Measurements from ENCODE around the gene CKMT1A. TPM values are rescaled to one million over a fixed set of nuclear protein-coding genes. Genes with fewer than 3 reads are reported as not detected.
"Not testable (repeated sequence)": the region's sequence is repeated elsewhere in the genome, so short reads cannot be mapped to it uniquely, and the experiment has no call there.

Gene CKMT1A
- total and polyA plus RNA-seq, 4 donors: 0.46 to 6.8 (median 4.0) TPM

DNA sequence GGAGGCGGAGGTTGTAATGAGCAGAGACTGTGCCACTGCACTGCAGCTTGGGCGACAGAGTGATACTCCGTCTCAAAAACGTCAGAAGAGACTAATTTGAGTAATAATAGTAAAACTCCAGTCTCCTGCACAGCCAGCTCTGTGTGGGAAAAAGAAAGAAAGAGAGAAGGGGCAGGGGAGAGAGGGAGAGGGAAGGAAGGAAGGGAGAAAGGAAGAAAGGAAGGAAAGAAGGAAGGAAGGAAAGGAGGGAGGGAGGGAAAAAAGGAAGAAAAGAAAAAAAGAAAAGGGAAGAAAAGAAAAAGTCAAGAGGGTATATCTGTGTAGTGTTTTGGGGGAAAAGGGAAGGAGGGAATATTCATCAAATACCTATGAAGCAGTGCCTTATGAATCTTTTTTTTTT lies 29.5 kb downstream of the CKMT1A start:
- Histone ChIP-seq H3K4me1 (ENCODE audit: control insufficient read depth in 5 of 5, insufficient read depth in 5 of 5, low read length in 5 of 5) (no peaks in the 10 kb centered on the region), H3K36me3 (ENCODE audit: control insufficient read depth in 4 of 4, insufficient read depth in 4 of 4, low read length in 4 of 4) (no peaks in the 10 kb centered on the region), H3K4me3 (no peak overlapping the region), H3K9me3 (ENCODE audit: control insufficient read depth in 4 of 4, insufficient read depth in 3 of 4, low read length in 3 of 4) (no peaks in the 10 kb centered on the region), H3K27me3 (ENCODE audit: control insufficient read depth in 3 of 3, insufficient read depth in 3 of 3, low read length in 2 of 3) (no peaks in the 10 kb centered on the region), H3K9ac (ENCODE audit: insufficient read depth in 1 of 2, low read length in 2 of 2) (no peak overlapping the region), H3K27ac (ENCODE audit: low read depth in 1 of 2, low read length in 1 of 2) (no peak overlapping the region)
- WGBS, 2 donors: 76 to 78% methylated on average over 4 of the region's 4 CpGs
- TF ChIP-seq, protein P1, sequence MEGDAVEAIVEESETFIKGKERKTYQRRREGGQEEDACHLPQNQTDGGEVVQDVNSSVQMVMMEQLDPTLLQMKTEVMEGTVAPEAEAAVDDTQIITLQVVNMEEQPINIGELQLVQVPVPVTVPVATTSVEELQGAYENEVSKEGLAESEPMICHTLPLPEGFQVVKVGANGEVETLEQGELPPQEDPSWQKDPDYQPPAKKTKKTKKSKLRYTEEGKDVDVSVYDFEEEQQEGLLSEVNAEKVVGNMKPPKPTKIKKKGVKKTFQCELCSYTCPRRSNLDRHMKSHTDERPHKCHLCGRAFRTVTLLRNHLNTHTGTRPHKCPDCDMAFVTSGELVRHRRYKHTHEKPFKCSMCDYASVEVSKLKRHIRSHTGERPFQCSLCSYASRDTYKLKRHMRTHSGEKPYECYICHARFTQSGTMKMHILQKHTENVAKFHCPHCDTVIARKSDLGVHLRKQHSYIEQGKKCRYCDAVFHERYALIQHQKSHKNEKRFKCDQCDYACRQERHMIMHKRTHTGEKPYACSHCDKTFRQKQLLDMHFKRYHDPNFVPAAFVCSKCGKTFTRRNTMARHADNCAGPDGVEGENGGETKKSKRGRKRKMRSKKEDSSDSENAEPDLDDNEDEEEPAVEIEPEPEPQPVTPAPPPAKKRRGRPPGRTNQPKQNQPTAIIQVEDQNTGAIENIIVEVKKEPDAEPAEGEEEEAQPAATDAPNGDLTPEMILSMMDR (IDR thresholded peaks at IDR 0.05; ENCODE audit: control extremely low read depth, extremely low read depth): no peak
- DNase-seq (no peak), ATAC-seq (ENCODE audit: insufficient read depth, low FRiP score) (no peak)

DNA sequence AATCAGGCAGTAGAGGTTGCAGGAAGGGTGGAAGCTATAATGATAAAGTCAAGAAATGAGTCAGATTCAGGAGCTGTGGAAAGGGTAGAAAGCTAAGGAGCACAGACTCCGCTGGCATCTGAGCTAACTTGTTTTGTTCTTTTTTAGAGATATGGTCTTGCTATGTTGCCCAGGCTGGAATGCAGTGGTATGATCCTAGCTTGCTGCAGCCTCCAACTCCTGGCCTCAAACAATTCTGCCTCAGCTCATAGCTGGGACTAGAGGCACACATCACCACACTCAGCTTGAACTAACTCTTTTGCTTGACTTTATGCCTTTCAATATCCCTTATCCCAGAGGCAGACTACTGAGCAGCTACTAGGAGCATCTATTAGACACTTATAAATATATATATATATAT lies 32.6 kb downstream of the CKMT1A start:
- not testable (repeated sequence) for H3K4me3 ChIP-seq; H3K9me3 ChIP-seq (ENCODE audit: control insufficient read depth in 4 of 4, insufficient read depth in 3 of 4, low read length in 3 of 4); ATAC-seq (ENCODE audit: insufficient read depth, low FRiP score); H3K4me1 ChIP-seq (ENCODE audit: control insufficient read depth in 5 of 5, insufficient read depth in 5 of 5, low read length in 5 of 5); H3K27me3 ChIP-seq (ENCODE audit: control insufficient read depth in 3 of 3, insufficient read depth in 3 of 3, low read length in 2 of 3); H3K9ac ChIP-seq (ENCODE audit: insufficient read depth in 1 of 2, low read length in 2 of 2); H3K36me3 ChIP-seq (ENCODE audit: control insufficient read depth in 4 of 4, insufficient read depth in 4 of 4, low read length in 4 of 4); H3K27ac ChIP-seq (ENCODE audit: low read depth in 1 of 2, low read length in 1 of 2); DNase-seq
- WGBS, 2 donors: 97 to 100% methylated on average over 1 of the region's 1 CpG

DNA sequence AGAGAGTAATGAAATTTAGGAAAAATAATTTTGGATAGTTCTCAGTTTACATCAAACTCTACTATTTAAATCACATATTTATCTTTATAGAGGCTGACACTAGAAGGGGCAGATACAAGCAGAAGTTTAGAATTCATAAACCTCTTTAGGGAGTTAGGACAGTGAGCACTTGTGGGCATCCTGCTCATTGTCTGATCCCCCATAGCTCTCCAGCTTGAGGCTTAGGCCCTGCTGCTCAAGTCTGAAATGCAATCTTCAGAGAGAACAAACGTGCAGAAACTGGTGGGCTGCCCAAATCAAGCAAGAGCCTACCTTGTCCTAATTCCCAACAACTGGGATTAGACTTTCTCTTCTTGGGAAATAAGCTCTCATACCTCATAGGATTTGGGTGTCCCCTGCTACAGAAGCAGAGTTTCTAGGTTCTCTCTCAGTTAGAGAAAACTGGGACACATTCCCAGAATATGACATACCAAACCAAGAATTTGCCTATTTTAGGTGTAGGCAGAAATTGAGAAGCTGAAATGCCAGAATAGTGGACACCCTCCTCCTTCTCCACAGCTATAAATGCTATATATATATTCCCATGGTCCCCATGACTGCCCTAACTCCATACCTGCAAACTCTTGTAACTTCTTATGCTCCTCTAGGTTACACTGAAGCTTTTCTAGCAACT lies 34.5 kb downstream of the CKMT1A start:
- H3K4me1 ChIP-seq (ENCODE audit: control insufficient read depth in 5 of 5, insufficient read depth in 5 of 5, low read length in 5 of 5); DNase-seq; H3K9ac ChIP-seq (ENCODE audit: insufficient read depth in 1 of 2, low read length in 2 of 2); H3K4me3 ChIP-seq; H3K27ac ChIP-seq (ENCODE audit: low read depth in 1 of 2, low read length in 1 of 2); H3K36me3 ChIP-seq (ENCODE audit: control insufficient read depth in 4 of 4, insufficient read depth in 4 of 4, low read length in 4 of 4); H3K9me3 ChIP-seq (ENCODE audit: control insufficient read depth in 4 of 4, insufficient read depth in 3 of 4, low read length in 3 of 4); H3K27me3 ChIP-seq (ENCODE audit: control insufficient read depth in 3 of 3, insufficient read depth in 3 of 3, low read length in 2 of 3); ATAC-seq (ENCODE audit: insufficient read depth, low FRiP score): not testable (repeated sequence)
- 71 to 89% methylated on average over 1 of the region's 1 CpG for WGBS, 2 donors

DNA sequence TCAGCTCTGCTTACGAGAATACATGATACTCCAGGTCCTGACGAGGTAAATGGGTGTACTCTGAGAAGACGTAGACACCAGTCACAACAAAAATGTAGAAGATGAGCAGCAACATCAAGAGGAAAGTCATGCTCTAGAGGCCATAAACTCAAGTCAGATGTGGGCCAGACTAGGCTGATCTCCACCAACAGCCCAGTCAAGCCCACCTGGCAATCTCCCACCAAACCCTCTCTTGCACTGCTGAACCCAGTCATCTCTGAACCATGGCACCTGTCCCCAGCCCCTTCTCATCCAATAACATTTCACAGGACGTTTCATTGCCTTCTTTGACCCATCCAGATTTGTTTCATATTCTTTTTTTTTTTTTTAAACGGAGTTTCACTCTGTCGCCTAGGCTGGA lies 41.8 kb downstream of the CKMT1A start:
- H3K9me3 ChIP-seq (ENCODE audit: control insufficient read depth in 4 of 4, insufficient read depth in 3 of 4, low read length in 3 of 4): no peaks in the 10 kb centered on the region
- no peak overlapping the region for H3K9ac ChIP-seq (ENCODE audit: insufficient read depth in 1 of 2, low read length in 2 of 2)
- no peak overlapping the region for H3K4me3 ChIP-seq
- H3K27me3 ChIP-seq (ENCODE audit: control insufficient read depth in 3 of 3, insufficient read depth in 3 of 3, low read length in 2 of 3): no peaks in the 10 kb centered on the region
- no peaks in the 10 kb centered on the region for H3K36me3 ChIP-seq (ENCODE audit: control insufficient read depth in 4 of 4, insufficient read depth in 4 of 4, low read length in 4 of 4)
- DNase-seq (no peak), ATAC-seq (ENCODE audit: insufficient read depth, low FRiP score) (no peak)
- H3K27ac ChIP-seq (ENCODE audit: low read depth in 1 of 2, low read length in 1 of 2): no peak overlapping the region
- WGBS, 2 donors: 80 to 93% methylated on average over 6 of the region's 6 CpGs
- TF ChIP-seq, protein P1 (IDR thresholded peaks at IDR 0.05; ENCODE audit: control extremely low read depth, extremely low read depth): no peak
- H3K4me1 ChIP-seq (ENCODE audit: control insufficient read depth in 5 of 5, insufficient read depth in 5 of 5, low read length in 5 of 5): no peaks in the 10 kb centered on the region

DNA sequence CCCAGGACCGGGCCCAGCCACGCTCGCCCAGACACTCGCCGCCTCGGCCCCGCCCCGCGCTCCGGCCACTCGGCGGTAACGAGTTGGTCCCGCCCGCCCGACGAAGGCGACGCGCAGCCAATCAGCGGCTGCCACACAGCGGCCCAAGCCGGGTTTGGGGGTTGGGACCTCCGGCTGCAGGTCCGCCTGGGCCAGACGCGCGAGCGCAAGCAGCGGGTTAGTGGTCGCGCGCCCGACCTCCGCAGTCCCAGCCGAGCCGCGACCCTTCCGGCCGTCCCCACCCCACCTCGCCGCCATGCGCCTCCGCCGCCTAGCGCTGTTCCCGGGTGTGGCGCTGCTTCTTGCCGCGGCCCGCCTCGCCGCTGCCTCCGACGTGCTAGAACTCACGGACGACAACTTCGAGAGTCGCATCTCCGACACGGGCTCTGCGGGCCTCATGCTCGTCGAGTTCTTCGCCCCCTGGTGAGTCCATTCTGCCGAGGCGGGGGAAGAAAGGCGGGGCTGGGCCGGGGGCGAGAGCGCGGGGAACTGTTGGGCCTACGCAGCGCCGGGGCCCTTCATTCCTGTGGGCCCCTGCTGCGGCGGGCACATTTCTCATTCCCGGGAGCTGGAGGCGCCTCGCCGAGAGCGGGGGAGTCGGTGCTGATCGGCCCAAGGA lies 52.7 kb downstream of the CKMT1A start, which contains the start of gene PDIA3:
PDIA3 (plus strand) TSS at position 194 of the 658 bp plus-strand sequence; CDS start at position 296, 102 bp downstream.
- peak within 1 kb of the TSS; percentile 82 to 85 for H3K9ac ChIP-seq (ENCODE audit: insufficient read depth in 1 of 2, low read length in 2 of 2)

DNA sequence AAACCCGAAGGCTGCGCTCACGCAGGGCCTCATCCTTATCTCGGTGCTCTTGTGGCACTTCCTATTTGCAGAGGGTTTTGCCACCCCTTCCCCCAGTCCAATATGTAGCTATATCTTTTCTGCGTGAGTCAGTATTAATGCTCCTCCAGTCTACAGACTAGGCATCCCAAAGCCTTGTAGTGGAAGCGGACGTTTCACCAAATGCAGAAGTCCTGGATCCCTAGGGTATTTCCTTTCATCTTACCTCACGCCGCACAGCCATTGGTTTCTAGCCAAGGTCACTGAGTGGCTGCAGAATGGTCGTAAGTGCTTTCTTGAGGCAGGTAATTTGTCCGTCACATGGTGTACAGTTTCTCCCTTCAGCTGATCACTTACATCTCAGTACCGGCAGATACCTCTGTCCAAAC lies 53.2 kb downstream of the CKMT1A start:
- not testable (repeated sequence) for H3K27me3 ChIP-seq (ENCODE audit: control insufficient read depth in 3 of 3, insufficient read depth in 3 of 3, low read length in 2 of 3); H3K36me3 ChIP-seq (ENCODE audit: control insufficient read depth in 4 of 4, insufficient read depth in 4 of 4, low read length in 4 of 4); H3K9me3 ChIP-seq (ENCODE audit: control insufficient read depth in 4 of 4, insufficient read depth in 3 of 4, low read length in 3 of 4)
- Histone ChIP-seq H3K4me1 (ENCODE audit: control insufficient read depth in 5 of 5, insufficient read depth in 5 of 5, low read length in 5 of 5) (peaks cover 0 to 19% (median 8%) of the 10 kb centered on the region in 5 donors), H3K4me3 (peak overlapping the region; percentile 77), H3K27ac (ENCODE audit: low read depth in 1 of 2, low read length in 1 of 2) (peak overlapping the region; percentile 99), H3K9ac (ENCODE audit: insufficient read depth in 1 of 2, low read length in 2 of 2) (peak overlapping the region; percentile 82 to 85)
- ATAC-seq (ENCODE audit: insufficient read depth, low FRiP score) (peak; percentile 24), DNase-seq (peak; percentile 18 to 64 (median 44))
- 0 to 1% methylated on average over 12 of the region's 12 CpGs for WGBS, 2 donors

More for the DNA sequence above, 52.7 kb downstream of the CKMT1A start, which contains the start of gene PDIA3:
- Histone ChIP-seq H3K4me1 (ENCODE audit: control insufficient read depth in 5 of 5, insufficient read depth in 5 of 5, low read length in 5 of 5) (peaks cover 0 to 14% (median 8%) of the 10 kb centered on the region in 5 donors), H3K27ac (ENCODE audit: low read depth in 1 of 2, low read length in 1 of 2) (peak within 1 kb of the TSS; percentile 99), H3K4me3 (peak within 1 kb of the TSS; percentile 77)
- DNase-seq (peak; percentile 95 to 97 (median 96)), ATAC-seq (ENCODE audit: insufficient read depth, low FRiP score) (peak; percentile 94)
- not testable (repeated sequence) for H3K27me3 ChIP-seq (ENCODE audit: control insufficient read depth in 3 of 3, insufficient read depth in 3 of 3, low read length in 2 of 3); H3K9me3 ChIP-seq (ENCODE audit: control insufficient read depth in 4 of 4, insufficient read depth in 3 of 4, low read length in 3 of 4); H3K36me3 ChIP-seq (ENCODE audit: control insufficient read depth in 4 of 4, insufficient read depth in 4 of 4, low read length in 4 of 4)
- 0 to 1% methylated on average over 69 to 84 of the region's 84 CpGs for WGBS, 2 donors

Data from lung (tissue), 12 donors.